NAMALWA (cell line): ENCODE measurements around the gene SCTR.

Source experiments
- DNase-seq: peaks from one replicate; pipeline ENCODE4 v3.0.0-alpha.2; 2015; ENCODE audit warnings: low spot score

SCTR gene

DNA sequence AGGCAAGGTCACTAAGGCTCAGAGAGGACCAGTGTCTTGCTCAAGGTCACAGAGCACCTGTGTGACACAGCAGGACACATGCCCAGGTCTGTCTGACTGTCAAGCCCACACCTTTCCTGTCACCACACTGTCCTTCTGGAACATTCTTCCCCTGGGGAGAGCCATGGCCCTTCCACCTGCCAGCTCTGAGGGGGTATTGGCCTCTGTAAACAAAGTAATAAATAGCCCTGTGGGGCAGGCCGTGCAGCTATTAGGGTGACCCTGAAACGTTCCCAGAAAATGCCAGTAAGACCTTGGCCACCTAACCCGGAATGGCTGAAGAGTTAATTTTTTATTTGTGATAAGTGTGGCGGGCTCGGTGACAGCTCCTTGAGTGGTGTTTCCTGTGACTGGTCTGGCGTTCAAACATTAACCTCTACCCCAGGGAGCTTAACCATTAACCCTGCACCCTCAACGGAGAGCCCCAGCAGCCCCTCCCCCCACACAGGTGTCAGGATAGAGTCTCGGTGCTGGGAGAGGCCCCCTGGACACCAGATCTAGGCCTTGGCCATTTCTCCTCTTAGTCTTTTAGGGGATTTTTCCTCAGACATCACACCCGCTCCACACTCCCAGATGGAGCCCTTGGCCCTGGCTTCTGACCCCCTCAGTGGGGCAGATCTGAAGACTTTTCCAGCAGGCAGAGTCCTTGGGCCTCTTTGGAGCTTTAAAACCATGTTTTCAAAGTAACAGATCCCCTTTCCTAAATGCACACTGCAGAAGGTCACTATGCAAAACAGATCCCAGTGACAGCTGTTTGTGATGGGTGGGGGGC is 36.6 kb downstream of the SCTR start:
- DNase-seq = no peak

DNA sequence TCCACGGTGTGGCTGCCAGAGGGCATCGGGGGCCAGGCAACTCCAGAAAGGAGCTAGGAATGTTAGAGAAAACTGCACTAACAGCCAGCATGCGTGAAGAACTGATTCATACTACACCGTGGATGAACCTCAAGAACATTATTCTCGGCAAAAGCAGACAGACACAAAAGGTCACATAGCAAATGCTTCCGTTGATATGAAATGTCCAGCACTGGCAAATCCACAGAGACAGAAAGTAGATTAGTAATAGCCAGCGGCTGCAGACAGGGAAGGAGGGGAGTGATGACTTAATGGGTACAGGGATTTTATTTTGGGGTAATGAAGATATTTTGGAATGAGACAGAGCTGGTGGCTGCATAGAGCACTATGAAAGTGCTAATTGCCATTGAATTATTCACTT is 37.4 kb downstream of the SCTR start:
- no peak for DNase-seq

DNA sequence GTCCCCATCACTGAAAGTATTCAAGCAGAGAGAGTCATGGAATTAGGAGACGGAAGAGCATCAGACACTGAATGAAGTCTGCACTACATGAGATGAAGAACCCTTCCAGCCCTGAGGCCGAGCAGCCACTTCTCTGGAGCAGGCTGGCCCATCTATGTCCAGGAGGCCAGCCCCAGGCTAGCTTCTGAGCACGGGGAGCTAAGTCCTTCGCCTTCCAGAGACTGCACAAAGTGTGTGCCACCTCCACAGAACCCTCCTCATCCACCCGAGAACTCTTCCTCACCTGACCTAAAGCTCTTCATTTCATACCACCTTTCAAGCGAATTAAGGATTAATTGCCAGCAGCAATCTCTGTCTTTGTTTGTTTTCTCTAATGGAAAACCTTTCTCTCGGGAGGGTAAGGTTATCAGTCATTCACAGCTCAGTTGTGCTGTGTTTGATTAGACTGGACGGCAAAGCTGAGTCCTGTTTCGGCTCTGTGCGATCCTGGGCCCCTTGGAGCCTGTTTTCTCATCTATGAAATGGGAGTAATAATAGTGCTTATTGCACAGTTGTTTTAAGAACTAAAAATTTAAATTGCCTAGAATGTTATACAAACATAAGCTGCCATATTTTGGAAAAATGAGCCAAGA is 38.0 kb downstream of the SCTR start:
- no peak for DNase-seq

DNA sequence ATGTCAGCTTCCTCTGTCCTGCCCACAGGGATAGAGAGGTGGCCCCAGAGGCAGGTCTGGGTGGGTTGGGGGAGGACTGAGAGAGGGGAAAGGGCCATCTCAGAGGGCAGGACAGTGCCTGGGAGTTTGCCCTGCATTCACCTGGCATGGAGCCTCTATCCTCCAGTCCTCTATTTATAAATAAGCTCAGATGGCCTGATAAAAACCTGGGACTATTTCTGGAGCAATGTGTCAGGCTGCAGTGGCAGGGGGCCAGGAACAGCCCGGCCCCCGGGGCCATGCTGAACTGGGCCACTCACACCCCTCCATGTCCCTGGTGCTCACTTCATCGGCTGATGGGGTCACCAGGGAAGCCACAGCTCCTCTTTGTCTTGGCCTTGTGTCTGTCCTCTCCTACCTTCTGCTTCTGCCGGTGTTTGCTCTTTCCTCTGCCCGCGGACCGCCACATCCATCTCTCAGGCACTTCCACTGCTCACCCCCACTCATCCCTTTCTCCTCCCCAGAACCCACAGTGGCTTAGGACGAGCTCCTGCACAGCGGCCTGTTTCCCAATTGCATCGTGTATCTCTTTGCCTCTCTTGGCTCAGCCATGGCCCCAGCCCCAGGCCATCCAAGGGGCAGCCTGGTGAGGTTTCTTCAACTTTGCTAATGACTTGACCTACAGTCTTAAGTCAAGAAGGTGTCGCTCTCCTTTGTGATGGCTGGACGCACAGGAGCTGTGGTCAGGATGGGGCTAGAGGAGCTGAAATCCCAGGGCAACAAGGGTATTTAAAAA is 38.8 kb downstream of the SCTR start:
- no peak for DNase-seq

DNA sequence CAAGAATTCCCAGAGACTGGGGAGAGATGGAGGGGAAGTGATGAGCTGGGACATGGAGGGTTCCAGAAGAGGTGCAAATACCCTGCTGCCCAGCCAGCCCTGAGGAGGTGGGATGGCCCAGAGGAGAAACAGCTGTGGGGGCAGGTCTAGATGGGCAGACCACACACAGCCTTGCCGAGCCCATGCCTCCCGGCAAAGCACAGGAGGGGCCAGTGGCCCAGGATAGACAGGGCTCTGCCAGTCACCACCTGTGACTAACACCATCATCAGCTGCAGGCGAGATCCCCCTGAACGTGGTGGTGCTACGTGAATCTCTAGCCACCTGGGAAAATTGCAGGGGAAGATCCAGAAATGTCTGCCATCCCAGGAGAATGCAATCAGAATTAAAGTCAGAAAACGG is 39.4 kb downstream of the SCTR start:
- no peak for DNase-seq

DNA sequence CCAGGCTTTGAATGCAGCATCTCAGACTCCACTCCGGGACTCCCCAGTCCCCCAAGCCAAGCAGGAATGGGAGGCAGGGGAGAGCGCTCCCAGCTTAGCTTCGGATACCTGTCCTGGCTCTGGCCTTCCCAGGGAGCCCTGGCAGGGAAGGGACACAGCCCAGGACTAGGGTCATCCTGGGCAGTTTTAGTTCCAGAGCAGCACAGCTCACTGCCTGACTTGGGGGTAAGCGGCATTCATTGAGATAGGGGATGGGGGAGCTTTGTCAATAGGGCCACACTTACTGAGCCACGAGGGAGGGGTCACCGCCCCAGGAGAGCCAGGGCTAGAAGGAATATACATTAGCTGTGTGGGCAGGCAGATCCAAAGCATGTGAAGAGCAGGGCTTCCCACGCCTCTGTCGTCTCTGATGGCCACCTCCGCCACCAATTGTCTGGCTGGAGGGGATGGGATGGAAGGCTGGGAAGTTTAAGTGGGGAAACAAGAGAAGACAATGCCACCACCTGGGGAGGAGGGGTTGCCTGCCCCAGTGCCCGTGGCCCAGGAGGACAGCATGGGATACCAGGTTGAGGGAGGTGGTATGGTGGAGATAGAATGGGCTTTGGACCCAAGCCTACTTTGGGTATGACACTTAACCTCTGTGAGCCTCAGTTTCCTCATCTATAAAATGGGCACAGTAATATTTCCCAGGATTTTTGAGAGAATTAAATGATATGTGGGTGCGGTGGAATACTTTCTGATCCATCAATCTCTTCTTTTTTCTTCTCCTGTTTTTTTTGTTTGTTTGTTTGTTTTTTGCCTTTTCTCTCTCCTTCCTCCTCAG is 40.2 kb downstream of the SCTR start:
- DNase-seq = no peak

DNA sequence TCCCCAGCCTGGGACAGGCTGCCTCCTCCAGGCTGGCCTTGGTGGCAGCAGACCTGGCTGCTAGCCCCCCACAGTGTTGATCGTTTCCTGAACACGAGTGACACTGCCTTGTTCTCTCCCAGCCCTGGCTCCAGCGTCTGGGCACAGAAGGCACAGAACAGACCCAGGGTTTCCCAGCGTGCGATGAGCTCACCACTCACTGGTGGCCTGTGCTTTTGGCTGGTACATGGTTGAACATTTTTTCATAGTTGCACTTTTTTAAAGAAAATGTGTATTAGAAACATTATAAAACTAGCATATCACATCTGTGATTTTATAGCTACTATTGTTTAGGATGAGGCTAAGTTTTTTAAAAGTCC is 40.9 kb downstream of the SCTR start:
- no peak for DNase-seq

DNA sequence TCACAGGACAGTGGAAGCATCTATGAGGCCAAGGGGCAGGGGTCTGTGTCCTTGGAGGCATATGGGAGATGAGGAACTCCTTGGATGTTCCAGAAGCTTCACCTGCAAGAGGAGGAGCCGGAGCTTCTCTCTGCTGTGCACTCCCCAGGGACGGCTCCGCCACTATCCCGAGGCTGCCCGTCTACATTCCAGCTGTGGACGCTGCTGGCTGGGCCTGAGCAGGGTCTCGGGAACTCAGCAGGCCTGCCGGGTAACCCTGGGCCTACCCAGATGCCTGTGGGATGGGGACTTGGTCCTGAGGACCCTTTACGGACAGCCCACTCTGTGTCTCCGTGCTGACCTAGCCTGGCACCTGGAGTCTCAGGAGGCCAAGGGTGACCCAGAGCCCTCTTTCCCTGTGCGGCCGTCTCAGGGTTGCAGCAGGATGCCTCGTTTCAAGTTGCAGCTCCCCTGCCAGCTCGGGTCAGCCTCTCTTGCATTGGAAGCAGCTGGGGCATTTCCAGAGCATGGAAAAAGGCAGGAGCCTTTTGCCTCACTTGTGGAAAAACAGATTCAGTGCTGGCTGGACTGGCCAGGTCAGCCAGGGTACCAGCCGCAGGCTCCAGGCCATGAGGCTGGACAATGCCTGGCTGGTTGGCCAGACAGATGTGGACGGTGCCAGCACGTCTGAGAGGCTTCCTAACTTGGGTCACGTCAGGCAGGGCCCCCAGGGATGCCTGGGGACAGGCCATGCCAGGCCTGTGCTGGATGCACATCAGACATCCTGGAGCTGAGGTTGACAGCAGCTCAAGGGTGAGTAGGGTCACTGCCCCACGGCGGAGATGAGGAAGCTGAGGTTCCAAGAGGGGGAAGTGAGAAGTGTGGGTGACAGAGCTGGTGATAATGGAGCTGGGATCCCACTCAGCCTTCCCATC is 41.5 kb downstream of the SCTR start:
- DNase-seq = no peak

DNA sequence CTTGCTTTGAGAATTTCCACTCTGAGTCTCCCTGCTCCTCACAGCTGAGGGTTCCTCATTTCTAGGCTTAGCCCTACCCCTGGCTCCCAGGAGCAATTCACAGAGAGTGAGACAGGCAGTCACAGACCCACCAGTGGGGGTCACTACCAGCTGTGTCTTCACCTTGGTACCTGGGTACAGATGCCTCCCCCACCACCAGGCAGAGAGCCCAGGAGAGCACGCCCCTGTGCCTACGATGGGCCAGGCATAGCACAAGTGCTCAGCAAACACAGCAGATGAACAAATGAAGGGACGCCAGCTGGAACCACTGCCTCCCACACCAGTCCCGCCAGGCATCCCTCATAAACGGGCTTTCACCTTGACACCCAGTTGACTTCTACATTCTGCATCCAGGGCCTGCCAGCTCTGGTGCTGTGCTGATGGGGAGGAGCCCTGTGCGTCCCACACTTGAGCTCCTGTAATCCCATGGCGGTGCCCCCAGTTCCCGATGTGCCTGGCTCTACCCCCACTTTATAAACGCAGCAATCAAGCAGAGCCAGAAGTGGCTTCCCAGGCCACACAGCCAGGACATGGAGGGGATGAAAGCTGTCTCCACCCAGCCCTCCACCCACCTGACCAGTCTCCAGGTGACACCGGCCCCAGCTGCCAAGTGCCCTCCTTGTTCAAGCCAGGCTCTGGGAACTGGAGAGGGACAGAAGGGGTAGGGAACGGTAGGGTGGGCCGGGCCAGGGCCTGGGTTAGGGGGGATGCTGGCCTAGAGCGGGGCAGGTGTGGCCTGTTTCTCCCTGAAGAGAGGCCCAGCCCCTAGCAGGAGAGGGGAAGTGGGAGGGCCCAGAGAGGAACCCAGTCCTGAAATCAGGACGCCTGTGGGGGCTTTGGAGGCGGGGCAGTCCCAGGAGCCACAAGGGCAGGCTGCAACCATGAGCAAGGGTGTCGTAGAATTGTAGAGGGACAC is 42.5 kb downstream of the SCTR start:
- DNase-seq = no peak

DNA sequence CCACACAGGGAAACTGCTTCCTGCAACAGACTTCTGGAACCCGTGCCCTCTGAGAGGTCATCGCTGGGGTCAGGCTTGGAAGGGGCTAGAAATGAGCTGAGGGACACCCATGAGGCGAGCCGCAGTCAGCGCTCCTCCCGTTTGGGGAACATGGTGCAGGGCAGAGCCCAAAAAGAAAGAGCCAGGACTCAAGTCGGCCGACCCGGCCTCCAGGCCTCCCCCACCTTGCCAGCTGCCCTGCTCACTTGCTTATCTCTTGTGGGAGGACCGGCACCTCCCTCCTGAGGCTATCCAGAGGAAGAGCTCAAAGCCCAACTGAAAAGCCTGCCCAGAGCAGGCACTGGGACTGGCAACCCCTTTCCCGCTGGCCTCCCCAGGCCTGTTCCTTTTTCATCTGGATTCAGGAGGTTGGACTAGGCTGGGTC is 43.6 kb downstream of the SCTR start:
- DNase-seq = no peak

DNA sequence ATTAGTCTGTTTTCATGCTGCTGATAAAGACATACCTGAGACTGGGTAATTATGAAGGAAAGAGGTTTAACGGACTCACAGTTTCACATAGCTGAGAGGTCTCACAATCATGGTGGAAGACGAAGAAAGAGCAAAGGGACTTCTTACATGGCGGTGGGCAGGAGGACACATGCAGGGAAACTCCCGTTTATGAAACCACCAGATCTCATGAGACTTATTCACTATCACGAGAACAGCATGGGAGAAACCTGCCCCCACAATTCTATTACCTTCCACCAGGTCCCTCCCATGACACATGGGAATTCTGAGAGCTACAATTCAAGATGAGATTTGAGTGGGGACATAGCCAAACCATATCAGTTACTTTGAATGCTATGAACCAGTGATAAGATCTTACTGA is 44.1 kb downstream of the SCTR start:
- DNase-seq = no peak

DNA sequence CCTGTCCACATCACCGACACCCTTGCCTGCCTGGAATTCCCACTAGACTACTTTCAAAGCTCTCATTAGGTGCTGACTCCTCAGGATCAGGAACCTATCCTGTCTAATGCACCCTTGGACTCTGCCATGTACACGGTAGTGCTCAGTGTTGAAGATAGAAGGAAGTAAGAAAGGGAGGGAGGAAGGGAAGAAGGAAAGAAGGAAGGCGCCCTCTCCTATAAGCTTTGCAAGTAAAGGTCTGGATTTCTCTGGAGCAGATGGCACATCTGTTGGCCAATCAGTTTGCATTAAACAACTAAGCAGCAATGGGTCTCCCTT is 45.3 kb downstream of the SCTR start:
- no peak for DNase-seq

DNA sequence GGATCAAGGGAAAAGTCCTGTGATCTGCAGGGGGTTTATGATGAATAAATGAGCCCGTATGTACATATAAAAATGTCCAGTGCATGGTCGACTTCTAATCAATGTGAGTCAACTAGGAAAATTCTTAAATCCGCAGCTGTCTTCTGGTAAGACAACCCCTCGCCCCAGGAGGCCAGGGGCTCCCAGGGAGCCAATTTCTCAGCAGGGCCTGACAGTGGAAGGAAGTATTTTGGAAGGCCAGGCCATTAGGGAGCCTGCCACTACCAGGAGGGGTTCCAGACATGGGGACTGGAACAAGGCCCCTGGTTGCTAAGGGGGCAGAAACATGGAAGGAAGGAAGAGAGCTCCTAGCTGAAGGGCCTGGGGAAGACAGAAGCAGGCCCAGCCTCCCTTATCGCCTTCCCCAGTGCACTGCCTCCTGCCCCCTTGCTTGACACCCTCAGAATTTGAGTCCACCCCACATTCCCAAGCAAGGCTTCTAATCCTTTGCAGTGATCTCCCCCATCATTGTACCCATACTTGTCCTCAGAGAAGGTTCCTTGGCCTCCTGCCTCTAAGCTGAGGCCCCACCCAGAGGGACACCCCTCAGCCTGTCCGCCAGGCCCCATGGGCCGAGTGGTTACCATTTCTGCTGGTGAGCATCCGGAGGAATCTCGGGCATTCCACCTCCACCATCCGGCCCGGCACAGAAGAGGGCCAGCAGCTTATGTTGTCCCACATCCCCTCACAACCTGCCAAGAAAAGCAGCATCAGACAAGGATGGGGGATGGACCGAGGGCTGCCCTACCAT is 45.9 kb downstream of the SCTR start:
- DNase-seq = no peak

DNA sequence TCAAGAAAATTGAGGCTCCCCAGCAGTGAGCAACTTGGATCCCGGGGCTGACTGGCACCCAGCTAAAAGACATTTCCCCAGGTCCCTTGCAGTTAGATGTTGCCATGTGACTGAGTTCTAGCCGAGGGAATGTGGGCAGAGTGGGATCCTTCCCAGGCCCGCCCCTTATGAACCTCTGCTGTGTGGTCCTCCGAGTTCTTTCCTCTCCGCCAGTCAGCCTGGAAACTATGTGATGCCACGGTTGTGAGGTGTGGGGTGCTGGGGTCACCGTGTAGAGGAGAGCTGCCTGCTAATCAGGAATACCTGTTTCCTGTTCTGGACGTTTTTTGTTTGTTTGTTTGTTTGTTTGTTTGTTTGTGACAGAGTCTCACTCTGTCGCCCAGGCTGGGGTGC is 47.2 kb downstream of the SCTR start:
- DNase-seq = no peak

DNA sequence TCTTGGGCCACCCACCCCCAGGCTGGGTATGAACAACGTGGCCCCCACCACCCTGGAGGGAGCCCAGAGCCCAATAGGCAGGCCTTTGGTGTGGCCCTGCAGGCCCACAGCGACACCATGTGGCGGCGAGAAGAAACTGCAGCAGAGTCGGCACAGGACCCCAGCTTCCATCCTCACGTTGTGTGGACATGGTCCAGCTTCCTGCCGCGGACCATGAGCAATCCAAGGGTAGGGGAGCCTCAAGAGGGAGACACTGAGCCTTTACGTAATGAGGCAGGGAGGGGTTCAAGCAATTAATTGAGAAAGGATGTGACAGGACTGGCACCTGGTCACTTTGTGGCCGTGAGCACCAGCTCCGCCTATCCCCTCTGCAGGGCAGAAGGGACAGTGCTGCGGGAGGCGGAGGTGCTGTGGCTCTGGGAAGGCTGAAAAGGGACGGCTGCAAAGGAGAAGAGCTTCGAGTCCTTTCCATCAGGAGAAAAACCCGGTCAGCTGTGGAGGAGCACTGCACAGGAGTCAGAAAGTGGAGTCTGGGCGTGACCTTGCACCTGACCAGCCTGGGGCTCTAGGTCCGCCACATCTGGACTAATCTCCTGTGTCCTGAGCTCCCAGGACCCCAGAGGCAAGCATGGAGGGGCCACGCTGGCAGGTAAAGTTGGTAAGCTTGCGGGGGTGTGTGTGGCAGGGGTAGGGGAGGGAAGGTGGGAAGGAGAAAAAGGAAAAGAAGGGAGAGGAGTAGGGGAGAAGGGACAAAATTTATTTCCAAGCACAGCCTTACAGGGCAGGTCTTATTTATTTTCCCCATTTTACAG is 47.8 kb downstream of the SCTR start:
- DNase-seq = peak; percentile 66

DNA sequence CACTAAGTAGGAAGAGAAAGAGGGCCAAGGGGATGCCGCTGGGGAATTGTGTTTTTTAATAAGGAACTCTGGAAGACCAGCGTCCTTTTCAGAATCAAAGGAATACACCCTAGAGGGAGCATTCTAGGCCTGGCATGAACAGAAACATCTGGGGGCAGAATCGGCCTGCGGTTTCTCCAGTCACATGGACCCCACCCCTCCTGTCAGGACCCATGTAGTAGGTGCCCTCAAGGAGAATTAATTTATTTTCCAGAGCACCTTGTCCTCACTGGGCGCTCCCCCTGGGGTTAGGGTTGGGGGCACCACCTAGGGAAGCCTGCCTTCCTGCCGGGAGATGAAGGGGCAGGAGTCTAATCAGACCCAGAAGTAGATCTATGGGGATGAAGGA is 48.4 kb downstream of the SCTR start:
- no peak for DNase-seq

DNA sequence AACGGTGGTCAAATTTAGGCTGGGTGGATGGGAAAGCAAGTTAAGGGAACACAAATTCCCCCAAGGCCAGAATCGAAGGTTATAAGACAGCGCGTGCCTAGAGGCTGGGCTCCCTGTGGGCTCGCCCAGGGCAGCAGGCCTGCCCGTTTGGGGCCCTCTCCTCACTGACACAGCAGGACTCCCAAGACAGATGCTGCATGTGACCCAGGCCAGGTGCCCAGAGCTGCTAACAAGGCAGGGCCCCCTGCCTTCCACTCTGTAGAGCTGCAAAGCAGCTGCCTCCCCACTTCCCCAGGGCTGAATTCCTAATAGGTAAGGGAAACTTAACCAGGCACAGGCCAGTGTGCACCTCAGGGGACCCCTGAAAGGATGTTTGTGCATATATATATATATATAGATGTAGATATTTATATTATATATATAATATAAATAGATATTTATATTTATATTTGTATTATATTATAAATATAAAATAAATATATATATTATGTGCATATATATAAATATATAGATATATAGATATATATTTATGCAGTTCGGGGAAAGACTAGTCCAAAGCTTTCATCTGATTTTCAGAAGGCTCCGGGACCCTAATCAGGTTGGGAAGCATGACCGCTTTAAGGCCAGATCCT is 48.9 kb downstream of the SCTR start:
- peak; percentile 23 for DNase-seq
